ENCODE measurements around the gene ALKBH3.

The ALKBH3 gene

DNA sequence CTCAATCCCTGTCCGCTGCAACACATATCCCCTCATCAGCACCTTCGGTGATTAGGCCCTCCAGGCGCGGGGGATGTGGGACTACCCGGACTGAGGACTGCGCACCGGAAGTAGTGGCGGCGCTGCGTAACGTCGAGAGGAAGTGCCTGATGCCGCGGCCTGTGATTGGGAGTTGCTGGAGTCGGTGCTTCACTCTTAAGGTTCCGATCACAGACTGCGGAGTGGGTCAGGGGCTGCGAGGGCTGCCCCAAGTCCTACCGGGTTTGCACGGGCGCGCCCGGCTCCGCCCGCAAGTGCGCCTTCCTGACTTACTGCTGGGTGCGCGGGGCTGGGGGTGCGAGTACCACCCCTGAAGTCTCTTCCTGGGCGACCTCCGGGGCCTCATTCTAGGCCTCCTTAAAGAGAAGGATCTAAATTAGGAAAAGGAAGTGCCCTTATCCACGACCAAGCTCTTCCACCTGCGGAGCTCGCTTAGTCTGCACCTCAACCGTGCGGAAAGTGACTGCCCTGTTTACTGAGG lies at the start of gene ALKBH3:
TSS of gene ALKBH3 (plus strand) at position 192 of the 520 bp plus-strand sequence. CDS start 1,822 bp downstream, outside the sequence.
- H3K4me3 ChIP-seq (replicated peaks; ENCODE audit: low read depth, low read length): peak within 1 kb of the TSS; percentile 81
- H3K27me3 ChIP-seq (replicated peaks; ENCODE audit: control insufficient read depth, insufficient read depth, low read length): no peaks in the 10 kb centered on the region
- no peak for TF ChIP-seq CTCF (IDR thresholded peaks at IDR 0.05; ENCODE audit: insufficient read depth, low read length, poor library complexity, severe bottlenecking)
- no peaks in the 10 kb centered on the region; the same call in none of the 2 replicates for H3K36me3 ChIP-seq (ENCODE audit: control insufficient read depth, insufficient read depth, low read length)
- peak; percentile 90 for DNase-seq (ENCODE audit: extremely low read depth, insufficient read length)

GRCh38 chr11:43830928-43831440 lies 49.6 kb upstream of the ALKBH3 start:
- Histone ChIP-seq H3K27me3 (replicated peaks; ENCODE audit: control insufficient read depth, insufficient read depth, low read length) (no peaks in the 10 kb centered on the region), H3K36me3 (ENCODE audit: control insufficient read depth, insufficient read depth, low read length) (peaks cover 4% of the 10 kb centered on the region; the same call in 1 of the 2 replicates), H3K4me3 (replicated peaks; ENCODE audit: low read depth, low read length) (no peak overlapping the region)
- no peak for DNase-seq (ENCODE audit: extremely low read depth, insufficient read length)
- no peak for TF ChIP-seq CTCF (IDR thresholded peaks at IDR 0.05; ENCODE audit: insufficient read depth, low read length, poor library complexity, severe bottlenecking)

- H3K4me3 ChIP-seq (replicated peaks; ENCODE audit: low read depth, low read length): no peak overlapping the region
- no peak for DNase-seq (ENCODE audit: extremely low read depth, insufficient read length)
- H3K36me3 ChIP-seq (ENCODE audit: control insufficient read depth, insufficient read depth, low read length): peaks cover 4% of the 10 kb centered on the region; the same call in 1 of the 2 replicates
- no peaks in the 10 kb centered on the region for H3K27me3 ChIP-seq (replicated peaks; ENCODE audit: control insufficient read depth, insufficient read depth, low read length)
- TF ChIP-seq CTCF (IDR thresholded peaks at IDR 0.05; ENCODE audit: insufficient read depth, low read length, poor library complexity, severe bottlenecking): no peak
Measured at GRCh38 chr11:43832536-43832935, 48.1 kb upstream of the ALKBH3 start.

GRCh38 chr11:43833657-43834073 lies 47.0 kb upstream of the ALKBH3 start:
- DNase-seq (ENCODE audit: extremely low read depth, insufficient read length): no peak
- H3K4me3 ChIP-seq (replicated peaks; ENCODE audit: low read depth, low read length): no peak overlapping the region
- H3K36me3 ChIP-seq (ENCODE audit: control insufficient read depth, insufficient read depth, low read length): peaks cover 4% of the 10 kb centered on the region; the same call in 1 of the 2 replicates
- no peak for TF ChIP-seq CTCF (IDR thresholded peaks at IDR 0.05; ENCODE audit: insufficient read depth, low read length, poor library complexity, severe bottlenecking)
- H3K27me3 ChIP-seq (replicated peaks; ENCODE audit: control insufficient read depth, insufficient read depth, low read length): no peaks in the 10 kb centered on the region

- Histone ChIP-seq H3K36me3 (ENCODE audit: control insufficient read depth, insufficient read depth, low read length) (peaks cover 4% of the 10 kb centered on the region; the same call in 1 of the 2 replicates), H3K4me3 (replicated peaks; ENCODE audit: low read depth, low read length) (no peak overlapping the region), H3K27me3 (replicated peaks; ENCODE audit: control insufficient read depth, insufficient read depth, low read length) (no peaks in the 10 kb centered on the region)
- DNase-seq (ENCODE audit: extremely low read depth, insufficient read length): no peak
- TF ChIP-seq CTCF (IDR thresholded peaks at IDR 0.05; ENCODE audit: insufficient read depth, low read length, poor library complexity, severe bottlenecking): no peak
Measured at GRCh38 chr11:43834286-43834685, 46.3 kb upstream of the ALKBH3 start.
